Gastrocnemius medialis (tissue), 4 donors: ENCODE results near the gene RAB20. TPM values are rescaled to one million over a fixed set of nuclear protein-coding genes. Genes with fewer than 3 reads are reported as not detected.
"Not testable (repeated sequence)": the region's sequence is repeated elsewhere in the genome, so short reads cannot be mapped to it uniquely, and the experiment has no call there.

ENCODE experiments used
- ATAC-seq, 2 donors: fragments of 150-250 bp; one replicate each; pipeline ENCODE4 v1.9.1; 2016
- DNase-seq, 2 donors: peaks; one replicate each; pipeline ENCODE4 v3.0.0-alpha.2; 2019
- H3K27ac ChIP-seq, 4 donors: fragments of 200-600 bp; sonication (generic); 1 replicate in 1 of 4; 2 replicates in 3 of 4; pipeline ENCODE4 v1.5.1; 2016 to 2018; ENCODE audit warnings: mild to moderate bottlenecking in 2 of 4, moderate library complexity in 1 of 4
- H3K27me3 ChIP-seq, 3 donors: fragments of 200-600 bp; sonication (generic) in 2 of 3; 1 replicate in 1 of 3; 2 replicates in 2 of 3; pipeline versions ENCODE4 v1.5.1 to v1.6.0; 2016 to 2019; ENCODE audit warnings: mild to moderate bottlenecking in 1 of 3, moderate library complexity in 1 of 3
- H3K36me3 ChIP-seq, 2 donors: fragments of 200-600 bp; sonication (generic) in 1 of 2; one replicate each; pipeline ENCODE4 v1.5.1; 2017 to 2018
- H3K4me1 ChIP-seq, 2 donors: fragments of 200-600 bp; sonication (generic) in 1 of 2; one replicate each; pipeline ENCODE4 v1.5.1; 2016 to 2017; ENCODE audit warnings: mild to moderate bottlenecking in 2 of 2
- H3K4me3 ChIP-seq, 4 donors: fragments of 200-600 bp; sonication (generic) in 3 of 4; 1 replicate in 1 of 4; 2 replicates in 3 of 4; pipeline ENCODE4 v1.5.1; 2016 to 2019; ENCODE audit warnings: mild to moderate bottlenecking in 2 of 4
- H3K9me3 ChIP-seq, 3 donors: fragments of 200-600 bp; sonication (generic) in 2 of 3; 1 replicate in 1 of 3; 2 replicates in 2 of 3; pipeline ENCODE4 v1.5.1; 2016 to 2019
- POLR2A ChIP-seq, 2 donors: fragments of 450-650 bp; IDR thresholded peaks; one replicate each; pipeline ENCODE4 v1.6.1; 2017; ENCODE audit warnings: antibody characterized with exemption in 2 of 2, mild to moderate bottlenecking in 2 of 2, moderate library complexity in 2 of 2
- in situ Hi-C, 4 donors: fragments of 200-750 bp; cut with MboI; loops; one replicate each; pipeline versions ENCODE4 v1.15.0 to v1.8.0; 2017; ENCODE audit warnings: low sequenced_read_pairs in 4 of 4
- intact Hi-C: fragments of 100-400 bp; cut with DNase I; formaldehyde crosslinking; loops from one replicate; pipeline ENCODE4 v1.15.1; 2023; ENCODE audit warnings: low total_unique reads
- total RNA-seq, 4 donors: library from RNA; depleted of rRNA; stranded (reverse); fragments of >200 nt; gene quantifications; one replicate each; pipeline versions ENCODE4 v1.1.0 to v1.2.3, GENCODE V29; 2016
- TF ChIP-seq, protein P1 (sequence below), 5 experiments: fragments of 450-650 bp in 3 of 5; fragments of 200-600 bp in 2 of 5; sonication (generic) in 2 of 5; IDR thresholded peaks in 4 of 5; conservative IDR thresholded peaks in 1 of 5; 1 replicate in 4 of 5; 2 replicates in 1 of 5; pipeline ENCODE4 v1.5.1; 2016 to 2019; ENCODE audit warnings: antibody characterized with exemption in 5 of 5, mild to moderate bottlenecking in 3 of 5, moderate library complexity in 3 of 5

RAB20 gene
- total RNA-seq, 4 donors from 2014 or later, result 0.31 to 9.1 (median 2.0) TPM

DNA sequence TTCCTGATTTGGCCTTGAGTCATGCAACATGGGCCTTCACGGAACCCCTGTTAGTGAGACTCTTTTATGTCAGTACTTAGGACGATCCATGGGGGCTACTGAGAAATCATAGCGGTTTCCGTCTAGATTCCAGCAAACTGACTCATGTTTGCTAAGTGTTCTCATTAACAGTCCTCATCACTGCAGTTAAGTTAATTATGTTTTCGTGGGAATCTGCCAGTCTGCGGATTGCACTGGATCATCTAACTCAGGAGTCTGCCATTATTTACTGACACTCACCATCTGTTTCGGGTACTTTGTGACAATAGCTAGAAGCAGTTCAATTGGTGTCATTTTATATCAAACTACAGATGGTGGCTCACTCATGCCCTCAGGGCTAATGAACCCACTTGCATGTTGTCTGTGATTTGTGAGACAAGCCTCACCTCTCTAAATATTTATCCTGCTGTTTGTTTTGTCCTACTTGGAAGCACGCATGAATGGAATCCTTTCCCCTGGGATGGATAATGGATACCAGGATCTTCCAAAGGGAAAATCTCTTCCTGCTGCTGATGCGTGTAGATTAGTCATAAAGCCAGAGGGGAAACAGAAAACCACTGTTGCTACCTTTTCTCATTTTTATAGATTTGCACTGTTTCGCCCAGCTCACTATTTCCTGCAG lies 61.8 kb downstream of the RAB20 start:
- H3K36me3 ChIP-seq, result peaks cover 0 to 38% of the 10 kb centered on the region in 2 donors
- peaks cover 5 to 10% of the 10 kb centered on the region in 2 donors for H3K4me1 ChIP-seq
- no peak for TF ChIP-seq POLR2A (IDR thresholded peaks at IDR 0.05)
- TF ChIP-seq, protein P1, sequence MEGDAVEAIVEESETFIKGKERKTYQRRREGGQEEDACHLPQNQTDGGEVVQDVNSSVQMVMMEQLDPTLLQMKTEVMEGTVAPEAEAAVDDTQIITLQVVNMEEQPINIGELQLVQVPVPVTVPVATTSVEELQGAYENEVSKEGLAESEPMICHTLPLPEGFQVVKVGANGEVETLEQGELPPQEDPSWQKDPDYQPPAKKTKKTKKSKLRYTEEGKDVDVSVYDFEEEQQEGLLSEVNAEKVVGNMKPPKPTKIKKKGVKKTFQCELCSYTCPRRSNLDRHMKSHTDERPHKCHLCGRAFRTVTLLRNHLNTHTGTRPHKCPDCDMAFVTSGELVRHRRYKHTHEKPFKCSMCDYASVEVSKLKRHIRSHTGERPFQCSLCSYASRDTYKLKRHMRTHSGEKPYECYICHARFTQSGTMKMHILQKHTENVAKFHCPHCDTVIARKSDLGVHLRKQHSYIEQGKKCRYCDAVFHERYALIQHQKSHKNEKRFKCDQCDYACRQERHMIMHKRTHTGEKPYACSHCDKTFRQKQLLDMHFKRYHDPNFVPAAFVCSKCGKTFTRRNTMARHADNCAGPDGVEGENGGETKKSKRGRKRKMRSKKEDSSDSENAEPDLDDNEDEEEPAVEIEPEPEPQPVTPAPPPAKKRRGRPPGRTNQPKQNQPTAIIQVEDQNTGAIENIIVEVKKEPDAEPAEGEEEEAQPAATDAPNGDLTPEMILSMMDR (IDR thresholded peaks at IDR 0.05 in 4 of 5, conservative IDR thresholded peaks at IDR 0.05 in 1 of 5), result no peak
- no peaks in the 10 kb centered on the region for H3K27me3 ChIP-seq
- DNase-seq (no peak), ATAC-seq (no peak)
- H3K9me3 ChIP-seq, result no peaks in the 10 kb centered on the region
- H3K4me3 ChIP-seq, result no peak overlapping the region
- intact Hi-C loops (loop anchor here (2.0 to 10.0 kb wide), 4 partner anchors 21 to 535 kb away; partner anchors contain the start of gene ING1), in situ Hi-C loops (no loop called here)
- H3K27ac ChIP-seq, result peak overlapping the region in 2 of 4 donors; percentile 76 to 85

DNA sequence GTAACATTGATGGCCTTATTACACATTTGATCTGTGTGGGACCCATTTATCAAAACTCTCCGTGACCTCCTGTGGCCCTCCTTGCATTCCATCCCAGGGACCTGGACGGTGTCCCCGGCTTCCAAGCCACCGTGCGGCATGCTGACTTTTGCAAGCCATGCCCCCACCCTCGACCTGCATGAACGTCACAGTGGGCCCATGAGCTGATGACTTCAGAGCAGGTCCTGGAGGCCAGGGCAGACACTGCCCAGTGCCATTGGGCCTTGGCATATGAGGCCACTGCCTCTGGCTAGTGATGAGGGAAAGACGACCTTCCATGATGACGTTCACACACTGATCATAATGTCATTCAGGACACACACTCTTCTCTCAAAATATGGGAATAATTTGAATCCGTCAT lies 62.8 kb downstream of the RAB20 start:
- Histone ChIP-seq H3K27me3 (no peaks in the 10 kb centered on the region), H3K27ac (peak overlapping the region; percentile 75 to 85 (median 80)), H3K4me1 (peaks cover 5 to 10% of the 10 kb centered on the region in 2 donors), H3K9me3 (no peaks in the 10 kb centered on the region), H3K36me3 (peaks cover 0 to 33% of the 10 kb centered on the region in 2 donors), H3K4me3 (no peak overlapping the region)
- no peak for ATAC-seq
- intact Hi-C loops (loop anchor here (2.0 to 10.0 kb wide), 4 partner anchors 22 to 536 kb away; partner anchors contain the start of gene ING1), in situ Hi-C loops (no loop called here)
- TF ChIP-seq POLR2A (IDR thresholded peaks at IDR 0.05), result no peak
- TF ChIP-seq, protein P1 (IDR thresholded peaks at IDR 0.05 in 4 of 5, conservative IDR thresholded peaks at IDR 0.05 in 1 of 5), result no peak
- no peak for DNase-seq

DNA sequence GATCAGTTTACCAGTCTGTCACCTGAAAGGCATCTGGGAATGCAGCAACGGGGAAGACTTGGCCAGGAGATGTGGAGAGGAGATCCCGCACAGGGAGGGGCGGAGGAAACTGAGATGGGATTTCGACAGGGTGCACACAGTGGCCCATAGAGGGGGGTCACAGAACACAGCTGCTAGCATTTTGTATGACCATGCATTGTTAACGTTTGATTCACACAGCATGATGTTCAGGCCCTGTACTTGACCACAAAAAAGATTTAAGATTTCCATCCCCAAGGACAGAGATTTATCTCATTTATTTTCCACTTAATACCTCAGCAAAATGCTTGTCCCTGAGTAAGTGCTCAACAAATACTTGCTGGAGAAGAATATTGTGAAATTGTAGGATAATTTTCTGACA lies 63.2 kb downstream of the RAB20 start:
- intact Hi-C loops, result loop anchor here (2.0 to 10.0 kb wide), 4 partner anchors 22 to 536 kb away; partner anchors contain the start of gene ING1
- no peak overlapping the region for H3K4me3 ChIP-seq
- peak; percentile 72 to 89 for DNase-seq
- H3K9me3 ChIP-seq, result no peaks in the 10 kb centered on the region
- peaks cover 0 to 31% of the 10 kb centered on the region in 2 donors for H3K36me3 ChIP-seq
- in situ Hi-C loops, result no loop called here
- TF ChIP-seq POLR2A (IDR thresholded peaks at IDR 0.05), result peak in 1 of 2 donors; percentile 13
- TF ChIP-seq, protein P1 (IDR thresholded peaks at IDR 0.05 in 4 of 5, conservative IDR thresholded peaks at IDR 0.05 in 1 of 5), result peak in 1 of 5 experiments; percentile 9
- peaks cover 5 to 10% of the 10 kb centered on the region in 2 donors for H3K4me1 ChIP-seq
- ATAC-seq, result peak; percentile 95 to 96
- no peaks in the 10 kb centered on the region for H3K27me3 ChIP-seq
- H3K27ac ChIP-seq, result peak overlapping the region; percentile 75 to 85 (median 80)

DNA sequence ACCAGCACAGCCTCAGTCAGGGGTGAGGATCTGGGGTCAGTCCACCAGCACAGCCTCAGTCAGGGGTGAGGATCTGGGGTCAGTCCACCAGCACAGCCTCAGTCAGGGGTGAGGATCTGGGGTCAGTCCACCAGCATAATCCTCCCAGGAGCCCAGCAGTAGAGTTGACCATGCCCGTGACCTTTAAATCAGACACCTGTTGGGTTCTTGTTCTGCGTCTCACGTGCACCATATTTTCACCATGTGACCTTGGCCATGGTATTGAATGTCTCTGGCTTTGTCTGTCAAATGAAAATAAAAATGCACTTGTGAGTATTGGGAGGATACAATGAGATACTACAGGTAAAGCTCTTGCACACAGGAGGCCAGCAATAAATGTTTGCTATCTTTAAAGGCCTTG lies 63.6 kb downstream of the RAB20 start:
- H3K4me1 ChIP-seq, in situ Hi-C loops, H3K4me3 ChIP-seq, H3K27me3 ChIP-seq, H3K9me3 ChIP-seq: not testable (repeated sequence)
- Histone ChIP-seq H3K27ac (peak overlapping the region; percentile 75 to 85 (median 79)), H3K36me3 (peaks cover 0 to 31% of the 10 kb centered on the region in 2 donors)
- DNase-seq, result peak; percentile 25 to 63
- intact Hi-C loops, result loop anchor here (2.0 to 10.0 kb wide), 4 partner anchors 23 to 537 kb away; partner anchors contain the start of gene ING1
- peak; percentile 83 to 88 for ATAC-seq

DNA sequence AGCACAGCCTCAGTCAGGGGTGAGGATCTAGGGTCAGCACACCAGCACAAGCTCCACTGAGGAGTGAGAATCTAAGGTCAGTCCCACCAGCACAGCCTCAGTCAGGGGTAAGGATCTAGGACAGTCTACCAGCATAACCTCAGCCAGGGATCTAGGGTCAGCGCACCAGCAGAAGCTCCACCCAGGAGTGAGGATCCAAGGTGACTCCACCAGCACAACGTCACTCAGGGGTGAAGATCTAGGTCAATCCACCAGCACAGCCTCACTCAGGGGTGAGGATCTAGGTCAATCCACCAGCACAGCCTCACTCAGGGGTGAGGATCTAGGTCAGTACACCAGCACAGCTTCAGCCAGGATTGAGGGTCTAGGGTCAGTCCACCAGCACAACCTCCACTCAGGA lies 64.5 kb downstream of the RAB20 start:
- in situ Hi-C loops, result no loop called here
- Histone ChIP-seq H3K4me1 (peaks cover 5 to 10% of the 10 kb centered on the region in 2 donors), H3K36me3 (peaks cover 0 to 26% of the 10 kb centered on the region in 2 donors), H3K27me3 (no peaks in the 10 kb centered on the region), H3K9me3 (no peaks in the 10 kb centered on the region), H3K4me3 (no peak overlapping the region), H3K27ac (peak overlapping the region; percentile 1 to 85 (median 54))
- ATAC-seq (no peak), DNase-seq (no peak)
- intact Hi-C loops, result loop anchor here (10.0 kb wide), 1 partner anchor 538 kb away; no protein-coding TSS in a partner anchor
- TF ChIP-seq, protein P1 (IDR thresholded peaks at IDR 0.05 in 4 of 5, conservative IDR thresholded peaks at IDR 0.05 in 1 of 5), result no peak
- no peak for TF ChIP-seq POLR2A (IDR thresholded peaks at IDR 0.05)
